Measurements from ENCODE around the gene CRELD1. TPM values are rescaled to one million over a fixed set of nuclear protein-coding genes. Genes with fewer than 3 reads are reported as not detected.

The CRELD1 gene
- total and polyA plus RNA-seq, 9 of the 15 experiments (the other 6 are each of a cell fraction or from before 2014, with no cell fraction given): 3.3 to 25.8 (median 16.5) TPM

- no peaks in the 10 kb centered on the region for H4K20me1 ChIP-seq (replicated peaks; ENCODE audit: control insufficient read depth, insufficient read depth, low read length)
- in situ Hi-C loops (cut with MboI): no loop called here
- no peaks in the 10 kb centered on the region for H3K27me3 ChIP-seq (ENCODE audit: control insufficient read depth in 2 of 2, insufficient read depth in 2 of 2, low read length in 2 of 2)
- TF ChIP-seq POLR2G (IDR thresholded peaks at IDR 0.05; ENCODE audit: low read depth, low read length): 0 out of 2 replicates have a peak, but pooled peaks have one; percentile 8
- TF ChIP-seq, protein P1, sequence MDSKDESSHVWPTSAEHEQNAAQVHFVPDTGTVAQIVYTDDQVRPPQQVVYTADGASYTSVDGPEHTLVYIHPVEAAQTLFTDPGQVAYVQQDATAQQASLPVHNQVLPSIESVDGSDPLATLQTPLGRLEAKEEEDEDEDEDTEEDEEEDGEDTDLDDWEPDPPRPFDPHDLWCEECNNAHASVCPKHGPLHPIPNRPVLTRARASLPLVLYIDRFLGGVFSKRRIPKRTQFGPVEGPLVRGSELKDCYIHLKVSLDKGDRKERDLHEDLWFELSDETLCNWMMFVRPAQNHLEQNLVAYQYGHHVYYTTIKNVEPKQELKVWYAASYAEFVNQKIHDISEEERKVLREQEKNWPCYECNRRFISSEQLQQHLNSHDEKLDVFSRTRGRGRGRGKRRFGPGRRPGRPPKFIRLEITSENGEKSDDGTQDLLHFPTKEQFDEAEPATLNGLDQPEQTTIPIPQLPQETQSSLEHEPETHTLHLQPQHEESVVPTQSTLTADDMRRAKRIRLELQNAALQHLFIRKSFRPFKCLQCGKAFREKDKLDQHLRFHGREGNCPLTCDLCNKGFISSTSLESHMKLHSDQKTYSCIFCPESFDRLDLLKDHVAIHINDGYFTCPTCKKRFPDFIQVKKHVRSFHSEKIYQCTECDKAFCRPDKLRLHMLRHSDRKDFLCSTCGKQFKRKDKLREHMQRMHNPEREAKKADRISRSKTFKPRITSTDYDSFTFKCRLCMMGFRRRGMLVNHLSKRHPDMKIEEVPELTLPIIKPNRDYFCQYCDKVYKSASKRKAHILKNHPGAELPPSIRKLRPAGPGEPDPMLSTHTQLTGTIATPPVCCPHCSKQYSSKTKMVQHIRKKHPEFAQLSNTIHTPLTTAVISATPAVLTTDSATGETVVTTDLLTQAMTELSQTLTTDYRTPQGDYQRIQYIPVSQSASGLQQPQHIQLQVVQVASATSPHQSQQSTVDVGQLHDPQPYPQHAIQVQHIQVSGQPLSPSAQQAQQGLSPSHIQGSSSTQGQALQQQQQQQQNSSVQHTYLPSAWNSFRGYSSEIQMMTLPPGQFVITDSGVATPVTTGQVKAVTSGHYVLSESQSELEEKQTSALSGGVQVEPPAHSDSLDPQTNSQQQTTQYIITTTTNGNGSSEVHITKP (IDR thresholded peaks at IDR 0.05; ENCODE audit: partially characterized antibody): no peak
- no peaks in the 10 kb centered on the region for H3K9me1 ChIP-seq (ENCODE audit: control insufficient read depth, insufficient read depth, low read length)
- H3K79me2 ChIP-seq (ENCODE audit: control insufficient read depth, insufficient read depth, low read length): no peaks in the 10 kb centered on the region
- ATAC-seq (no peak), FAIRE-seq (no peak), DNase-seq (ENCODE audit: extremely low read depth in 1 of 4, low spot score in 3 of 4) (no peak)
- intact Hi-C loops (cut with micrococcal nuclease): loop anchor here (5.0 kb wide), 1 partner anchor 38 kb away; the partner anchor contains the start of gene EMC3
- no peak overlapping the region for H3K4me2 ChIP-seq (ENCODE audit: insufficient read depth, low read length)
- peaks cover 6 to 39% of the 10 kb centered on the region in 2 experiments; a peak in 4 of 5 replicates for H3K4me1 ChIP-seq (replicated peaks in 1 of 2; ENCODE audit: control insufficient read depth in 2 of 2, insufficient read depth in 2 of 2, low read length in 2 of 2)
- H2AFZ ChIP-seq (ENCODE audit: low read depth, low read length): no peak overlapping the region
- POLR2A ChIA-PET: interaction anchor here (0.9 to 1.7 kb wide), 5 partner anchors 11 to 37 kb away, joined by 3 to 5 read pairs (median 4); partner anchors contain the start of gene CRELD1
- no peak overlapping the region for H3K27ac ChIP-seq (ENCODE audit: extremely low read depth, low read depth, low read length)
- no peaks in the 10 kb centered on the region for H3K9me3 ChIP-seq (replicated peaks; ENCODE audit: control insufficient read depth, insufficient read depth, low read depth, low read length)
- H3K4me3 ChIP-seq: no peak overlapping the region
- no peaks in the 10 kb centered on the region; the same call in 2 of the 3 replicates for H3K36me3 ChIP-seq (ENCODE audit: control insufficient read depth, insufficient read depth, low read length)
- BruUV-seq (replicated peaks): no TSS peak
- CTCF ChIA-PET (ENCODE audit: low intra/inter-chr PET ratio): no interaction called here
- WGBS (ENCODE audit: insufficient coverage, low coverage, missing lambda C conversion rate): 59% methylated on average over 9 of the region's 9 CpGs
- peak overlapping the region in 1 of 2 experiments; percentile 7; a peak in 2 of 4 replicates for H3K9ac ChIP-seq (ENCODE audit: insufficient read depth in 1 of 2, low read depth in 2 of 2, low read length in 2 of 2)
These were observed 16.0 kb downstream of the CRELD1 start for GRCh38 chr3:9949626-9950025.
